ENCODE measurements around the gene TRIO. TPM values are rescaled to one million over a fixed set of nuclear protein-coding genes. Genes with fewer than 3 reads are reported as not detected.

Gene TRIO
- polyA plus RNA-seq, 3 donors = 1.7 to 45.8 (median 2.1) TPM

- no peaks in the 10 kb centered on the region for H3K27me3 Mint-ChIP-seq (ENCODE audit: low read depth in 3 of 3)
- WGBS (ENCODE audit: insufficient coverage) = 98% methylated on average over 5 of the region's 8 CpGs
- H3K79me2 ChIP-seq (ENCODE audit: insufficient read depth, low read length) = no peaks in the 10 kb centered on the region
- DNase-seq = no peak
- H3K36me3 ChIP-seq (replicated peaks in 1 of 2; ENCODE audit: control insufficient read depth in 1 of 2, insufficient read depth in 2 of 2, low read length in 2 of 2) = peaks cover 33 to 85% of the 10 kb centered on the region in 2 donors
- H3K4me1 ChIP-seq (ENCODE audit: control insufficient read depth in 1 of 2, insufficient read depth in 2 of 2, low read length in 2 of 2) = no peaks in the 10 kb centered on the region
- TF ChIP-seq CTCF (IDR thresholded peaks at IDR 0.05) = no peak
- peaks cover 1% of the 10 kb centered on the region for H3K4me1 Mint-ChIP-seq
- intact Hi-C loops (cut with micrococcal nuclease) = no loop called here
- no peaks in the 10 kb centered on the region for H4K20me1 ChIP-seq (ENCODE audit: insufficient read depth, low read length)
- H2AFZ ChIP-seq (ENCODE audit: insufficient read depth, low read depth, low read length, poor library complexity, severe bottlenecking) = no peak overlapping the region
- H3K9me3 ChIP-seq (replicated peaks in 1 of 2; ENCODE audit: control insufficient read depth in 1 of 2, insufficient read depth in 1 of 2, low read length in 2 of 2) = no peaks in the 10 kb centered on the region
- H3K27ac ChIP-seq (ENCODE audit: low read depth in 1 of 2, low read length in 2 of 2) = no peak overlapping the region
- no peak overlapping the region for H3K9ac ChIP-seq (ENCODE audit: insufficient read depth, low read length, poor library complexity, severe bottlenecking)
- H3K4me3 ChIP-seq (replicated peaks in 1 of 3; ENCODE audit: low read depth in 2 of 3, low read length in 3 of 3) = no peak overlapping the region
- H3K9me3 Mint-ChIP-seq = peaks cover 0 to 5% (median 0%) of the 10 kb centered on the region in 7 donors
- H3K36me3 Mint-ChIP-seq = peaks cover 62 to 71% of the 10 kb centered on the region in 2 donors
- no peak overlapping the region for H3K4me3 Mint-ChIP-seq
- H3K4me2 ChIP-seq (replicated peaks; ENCODE audit: extremely low read depth, low read length, poor library complexity, severe bottlenecking) = no peak overlapping the region
- no peaks in the 10 kb centered on the region for H3K27me3 ChIP-seq (ENCODE audit: control insufficient read depth in 2 of 2, insufficient read depth in 2 of 2, low read length in 2 of 2)
- H3K27ac Mint-ChIP-seq = peak overlapping the region in 3 of 7 donors; percentile 11 to 42 (median 38)
Observed at GRCh38 chr5:14309878-14310531, 166.9 kb downstream of the TRIO start.

DNA sequence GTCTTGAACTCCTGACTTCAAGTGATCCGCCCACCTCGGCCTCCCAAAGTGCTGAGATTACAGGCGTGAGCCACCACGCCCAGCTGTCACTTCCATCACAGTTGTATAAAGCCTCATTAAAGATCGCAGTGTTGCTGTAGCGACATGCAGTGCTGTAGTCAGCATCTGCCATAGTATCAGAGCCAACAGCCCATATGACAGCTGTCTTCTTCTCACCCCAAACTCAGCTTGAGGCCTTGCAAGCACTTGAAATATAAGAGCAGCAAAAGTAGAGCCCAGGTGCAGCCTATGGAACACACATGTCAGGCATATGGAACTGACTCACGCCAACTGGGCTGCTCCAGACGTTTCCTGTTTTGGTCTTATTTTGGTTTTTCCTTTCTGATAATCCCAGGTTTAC, 167.8 kb downstream of the TRIO start:
- Histone ChIP-seq H3K9me3 (replicated peaks in 1 of 2; ENCODE audit: control insufficient read depth in 1 of 2, insufficient read depth in 1 of 2, low read length in 2 of 2) (no peaks in the 10 kb centered on the region), H4K20me1 (ENCODE audit: insufficient read depth, low read length) (no peaks in the 10 kb centered on the region), H2AFZ (ENCODE audit: insufficient read depth, low read depth, low read length, poor library complexity, severe bottlenecking) (no peak overlapping the region), H3K4me2 (replicated peaks; ENCODE audit: extremely low read depth, low read length, poor library complexity, severe bottlenecking) (no peak overlapping the region), H3K4me1 (ENCODE audit: control insufficient read depth in 1 of 2, insufficient read depth in 2 of 2, low read length in 2 of 2) (no peaks in the 10 kb centered on the region), H3K27ac (ENCODE audit: low read depth in 1 of 2, low read length in 2 of 2) (no peak overlapping the region), H3K79me2 (ENCODE audit: insufficient read depth, low read length) (no peaks in the 10 kb centered on the region), H3K27me3 (ENCODE audit: control insufficient read depth in 2 of 2, insufficient read depth in 2 of 2, low read length in 2 of 2) (no peaks in the 10 kb centered on the region), H3K36me3 (replicated peaks in 1 of 2; ENCODE audit: control insufficient read depth in 1 of 2, insufficient read depth in 2 of 2, low read length in 2 of 2) (peaks cover 25 to 76% of the 10 kb centered on the region in 2 donors), H3K9ac (ENCODE audit: insufficient read depth, low read length, poor library complexity, severe bottlenecking) (no peak overlapping the region), H3K4me3 (replicated peaks in 1 of 3; ENCODE audit: low read depth in 2 of 3, low read length in 3 of 3) (no peak overlapping the region)
- no peaks in the 10 kb centered on the region for H3K4me1 Mint-ChIP-seq
- H3K9me3 Mint-ChIP-seq = peaks cover 0 to 5% (median 0%) of the 10 kb centered on the region in 7 donors
- H3K36me3 Mint-ChIP-seq = peaks cover 63 to 73% of the 10 kb centered on the region in 2 donors
- H3K27ac Mint-ChIP-seq = no peak overlapping the region
- no peak for TF ChIP-seq CTCF (IDR thresholded peaks at IDR 0.05)
- no peak overlapping the region for H3K4me3 Mint-ChIP-seq
- no peak for DNase-seq
- intact Hi-C loops (cut with micrococcal nuclease) = no loop called here
- WGBS (ENCODE audit: insufficient coverage) = 99% methylated on average over 8 of the region's 8 CpGs
- H3K27me3 Mint-ChIP-seq (ENCODE audit: low read depth in 3 of 3) = no peaks in the 10 kb centered on the region

All from CD14-positive monocyte (primary cell).